ENCODE results near the gene TMTC4.

- TF ChIP-seq CTCF (IDR thresholded peaks at IDR 0.05; ENCODE audit: poor library complexity) = no peak
- TF ChIP-seq EZH2phosphoT487 (IDR thresholded peaks at IDR 0.05; ENCODE audit: low read depth, severe bottlenecking, unreplicated experiment) = no peak
These were observed 49.1 kb downstream of the TMTC4 start for GRCh38 chr13:100625447-100625846.

Data from hepatocyte (in vitro differentiated cells).